Cardiac fibroblast (primary cell): ENCODE data around the gene PRPH2.

Experiments
- DNase-seq, 2 donors: peaks; one replicate each; pipeline versions ENCODE4 v3.0.0 to v3.0.0-alpha.2; 2010; ENCODE audit warnings: low read depth in 2 of 2
- H3K4me3 ChIP-seq, 2 donors: replicated peaks in 1 of 2; 1 replicate in 1 of 2; 2 replicates in 1 of 2; pipeline ENCODE4 v1.5.1; 2011; ENCODE audit warnings: low read depth in 2 of 2, low read length in 2 of 2, mild to moderate bottlenecking in 2 of 2, moderate library complexity in 1 of 2
- TF ChIP-seq, protein P1 (sequence below): IDR thresholded peaks from one replicate; pipeline ENCODE4 v1.5.1; 2011; ENCODE audit warnings: low read depth, mild to moderate bottlenecking, low read length, inconsistent platforms

Gene PRPH2

GRCh38 chr6:42722497-42722896 lies at the start of gene PRPH2:
TSS of gene PRPH2 (minus strand) at chr6:42722597. CDS start at chr6:42722334, 263 bp downstream.
- H3K4me3 ChIP-seq = no peak within 1 kb of the TSS
- TF ChIP-seq, protein P1, sequence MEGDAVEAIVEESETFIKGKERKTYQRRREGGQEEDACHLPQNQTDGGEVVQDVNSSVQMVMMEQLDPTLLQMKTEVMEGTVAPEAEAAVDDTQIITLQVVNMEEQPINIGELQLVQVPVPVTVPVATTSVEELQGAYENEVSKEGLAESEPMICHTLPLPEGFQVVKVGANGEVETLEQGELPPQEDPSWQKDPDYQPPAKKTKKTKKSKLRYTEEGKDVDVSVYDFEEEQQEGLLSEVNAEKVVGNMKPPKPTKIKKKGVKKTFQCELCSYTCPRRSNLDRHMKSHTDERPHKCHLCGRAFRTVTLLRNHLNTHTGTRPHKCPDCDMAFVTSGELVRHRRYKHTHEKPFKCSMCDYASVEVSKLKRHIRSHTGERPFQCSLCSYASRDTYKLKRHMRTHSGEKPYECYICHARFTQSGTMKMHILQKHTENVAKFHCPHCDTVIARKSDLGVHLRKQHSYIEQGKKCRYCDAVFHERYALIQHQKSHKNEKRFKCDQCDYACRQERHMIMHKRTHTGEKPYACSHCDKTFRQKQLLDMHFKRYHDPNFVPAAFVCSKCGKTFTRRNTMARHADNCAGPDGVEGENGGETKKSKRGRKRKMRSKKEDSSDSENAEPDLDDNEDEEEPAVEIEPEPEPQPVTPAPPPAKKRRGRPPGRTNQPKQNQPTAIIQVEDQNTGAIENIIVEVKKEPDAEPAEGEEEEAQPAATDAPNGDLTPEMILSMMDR = no peak
- no peak for DNase-seq

DNA sequence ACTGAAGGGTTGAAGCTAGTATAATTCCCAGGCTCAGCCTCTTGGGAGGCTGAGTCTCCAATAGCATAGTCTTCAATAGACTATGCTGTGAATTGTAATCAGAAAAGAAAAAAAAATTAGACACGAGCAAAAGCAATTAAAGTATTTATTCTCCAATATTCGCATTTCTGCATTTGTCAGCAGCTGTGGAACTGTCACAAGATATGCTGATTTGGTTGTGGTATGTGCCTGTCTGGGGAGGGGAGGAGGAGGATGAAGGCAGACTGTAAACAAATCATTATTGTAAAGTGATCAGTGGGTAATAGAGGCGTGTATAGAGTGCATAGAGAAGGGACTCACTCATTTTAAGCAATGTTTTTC lies 49.3 kb upstream of the PRPH2 start:
- DNase-seq = no peak
- TF ChIP-seq, protein P1 = no peak
- H3K4me3 ChIP-seq = no peak overlapping the region

DNA sequence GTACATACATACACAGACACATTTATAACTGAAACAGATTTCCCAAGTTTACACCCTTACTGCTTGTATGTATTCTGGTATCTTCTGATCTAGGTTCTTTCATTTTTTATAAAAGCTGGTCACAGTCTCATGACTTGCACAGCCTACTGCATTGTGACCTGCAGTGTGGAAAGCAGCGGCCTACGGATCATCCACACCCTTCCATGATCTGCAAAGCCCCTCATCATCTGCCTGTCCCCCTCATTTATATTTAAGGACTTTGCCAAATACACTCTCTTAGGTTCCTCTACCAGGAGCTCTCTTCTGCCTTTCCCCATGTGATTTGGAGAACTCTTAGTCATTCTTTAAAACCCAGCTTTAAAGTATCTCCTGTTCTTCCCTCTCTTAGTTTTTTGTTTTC lies 47.4 kb upstream of the PRPH2 start:
- no peak overlapping the region for H3K4me3 ChIP-seq
- TF ChIP-seq, protein P1 = no peak
- no peak for DNase-seq

DNA sequence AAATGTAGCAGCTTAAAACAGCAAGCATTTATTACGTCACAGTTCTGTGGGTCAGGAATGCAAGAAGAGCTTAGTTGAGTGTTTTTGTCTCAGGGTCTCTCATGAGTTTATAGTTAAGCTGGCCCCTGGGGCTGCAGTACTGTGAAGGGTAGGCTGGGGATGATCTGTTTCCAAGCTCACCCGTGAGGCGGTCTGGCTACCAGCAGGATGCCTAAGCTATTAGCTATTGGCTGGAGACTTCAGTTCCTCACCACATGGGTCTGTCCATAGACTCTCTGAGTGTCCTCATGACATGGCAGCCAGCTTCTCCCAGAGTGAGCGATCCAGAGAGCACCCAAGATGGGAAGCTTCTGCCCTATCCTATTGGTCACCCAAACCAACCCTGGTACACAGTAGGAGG lies 46.7 kb upstream of the PRPH2 start:
- TF ChIP-seq, protein P1 = no peak
- no peak for DNase-seq
- H3K4me3 ChIP-seq = no peak overlapping the region

- TF ChIP-seq, protein P1 = no peak
- DNase-seq = peak in 1 of 2 donors; percentile 80
- H3K4me3 ChIP-seq = no peak overlapping the region
Observed at GRCh38 chr6:42766163-42766670, 43.8 kb upstream of the PRPH2 start.

GRCh38 chr6:42764911-42765648 lies 42.7 kb upstream of the PRPH2 start:
- TF ChIP-seq, protein P1 = no peak
- no peak overlapping the region for H3K4me3 ChIP-seq
- no peak for DNase-seq
